Gastrocnemius medialis (tissue), 4 donors: ENCODE data around the gene KRT36. TPM values are rescaled to one million over a fixed set of nuclear protein-coding genes. Genes with fewer than 3 reads are reported as not detected.

Experiments used
- ATAC-seq, 2 donors: fragments of 150-250 bp; one replicate each; pipeline ENCODE4 v1.9.1; 2016
- DNase-seq, 2 donors: peaks; one replicate each; pipeline ENCODE4 v3.0.0-alpha.2; 2019
- H3K27ac ChIP-seq, 4 donors: fragments of 200-600 bp; sonication (generic); 1 replicate in 1 of 4; 2 replicates in 3 of 4; pipeline ENCODE4 v1.5.1; 2016 to 2018; ENCODE audit warnings: mild to moderate bottlenecking in 2 of 4, moderate library complexity in 1 of 4
- H3K27me3 ChIP-seq, 3 donors: fragments of 200-600 bp; sonication (generic) in 2 of 3; 1 replicate in 1 of 3; 2 replicates in 2 of 3; pipeline versions ENCODE4 v1.5.1 to v1.6.0; 2016 to 2019; ENCODE audit warnings: mild to moderate bottlenecking in 1 of 3, moderate library complexity in 1 of 3
- H3K36me3 ChIP-seq, 2 donors: fragments of 200-600 bp; sonication (generic) in 1 of 2; one replicate each; pipeline ENCODE4 v1.5.1; 2017 to 2018
- H3K4me1 ChIP-seq, 2 donors: fragments of 200-600 bp; sonication (generic) in 1 of 2; one replicate each; pipeline ENCODE4 v1.5.1; 2016 to 2017; ENCODE audit warnings: mild to moderate bottlenecking in 2 of 2
- H3K4me3 ChIP-seq, 4 donors: fragments of 200-600 bp; sonication (generic) in 3 of 4; 1 replicate in 1 of 4; 2 replicates in 3 of 4; pipeline ENCODE4 v1.5.1; 2016 to 2019; ENCODE audit warnings: mild to moderate bottlenecking in 2 of 4
- H3K9me3 ChIP-seq, 3 donors: fragments of 200-600 bp; sonication (generic) in 2 of 3; 1 replicate in 1 of 3; 2 replicates in 2 of 3; pipeline ENCODE4 v1.5.1; 2016 to 2019
- CTCF ChIP-seq, 5 experiments: fragments of 450-650 bp in 3 of 5; fragments of 200-600 bp in 2 of 5; sonication (generic) in 2 of 5; IDR thresholded peaks in 4 of 5; conservative IDR thresholded peaks in 1 of 5; 1 replicate in 4 of 5; 2 replicates in 1 of 5; pipeline ENCODE4 v1.5.1; 2016 to 2019; ENCODE audit warnings: antibody characterized with exemption in 5 of 5, mild to moderate bottlenecking in 3 of 5, moderate library complexity in 3 of 5
- POLR2A ChIP-seq, 2 donors: fragments of 450-650 bp; IDR thresholded peaks; one replicate each; pipeline ENCODE4 v1.6.1; 2017; ENCODE audit warnings: antibody characterized with exemption in 2 of 2, mild to moderate bottlenecking in 2 of 2, moderate library complexity in 2 of 2
- in situ Hi-C, 4 donors: fragments of 200-750 bp; cut with MboI; loops; one replicate each; pipeline versions ENCODE4 v1.15.0 to v1.8.0; 2017; ENCODE audit warnings: low sequenced_read_pairs in 4 of 4
- intact Hi-C: fragments of 100-400 bp; cut with DNase I; formaldehyde crosslinking; loops from one replicate; pipeline ENCODE4 v1.15.1; 2023; ENCODE audit warnings: low total_unique reads
- total RNA-seq, 4 donors: library from RNA; depleted of rRNA; stranded (reverse); fragments of >200 nt; gene quantifications; one replicate each; pipeline versions ENCODE4 v1.1.0 to v1.2.3, GENCODE V29; 2016

The KRT36 gene
- total RNA-seq, 4 donors from 2014 or later = not detected

- no peaks in the 10 kb centered on the region for H3K9me3 ChIP-seq
- no peak overlapping the region for H3K4me3 ChIP-seq
- ATAC-seq (no peak), DNase-seq (no peak)
- no peaks in the 10 kb centered on the region for H3K27me3 ChIP-seq
- no peaks in the 10 kb centered on the region for H3K36me3 ChIP-seq
- no peak overlapping the region for H3K27ac ChIP-seq
- TF ChIP-seq CTCF (IDR thresholded peaks at IDR 0.05 in 4 of 5, conservative IDR thresholded peaks at IDR 0.05 in 1 of 5) (no peak), POLR2A (IDR thresholded peaks at IDR 0.05) (no peak)
- in situ Hi-C loops (no loop called here), intact Hi-C loops (no loop called here)
- no peaks in the 10 kb centered on the region for H3K4me1 ChIP-seq
Observed at GRCh38 chr17:41462705-41463104, 27.0 kb downstream of the KRT36 start.

DNA sequence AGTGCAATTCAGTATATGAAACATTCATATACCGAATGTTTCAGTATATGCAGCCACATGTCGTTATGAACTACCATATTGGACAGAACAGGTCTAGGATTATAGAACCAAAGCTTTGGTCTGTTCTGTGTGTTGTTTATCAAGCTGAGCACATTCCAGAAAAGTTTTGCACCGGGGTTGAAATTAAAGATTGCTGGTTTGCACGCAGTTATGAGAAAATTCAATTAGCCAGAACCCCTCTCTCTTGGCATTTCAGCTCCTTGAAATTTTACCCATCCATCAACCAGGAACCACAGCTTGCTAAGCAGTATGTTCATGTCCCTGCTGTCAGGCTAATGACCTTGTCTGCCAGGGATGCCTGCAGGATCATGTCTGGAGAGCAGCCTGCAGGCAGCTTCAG, 32.0 kb downstream of the KRT36 start:
- intact Hi-C loops (no loop called here), in situ Hi-C loops (no loop called here)
- no peaks in the 10 kb centered on the region for H3K4me1 ChIP-seq
- H3K36me3 ChIP-seq = no peaks in the 10 kb centered on the region
- ATAC-seq (no peak), DNase-seq (no peak)
- TF ChIP-seq POLR2A (IDR thresholded peaks at IDR 0.05) = no peak
- TF ChIP-seq CTCF (IDR thresholded peaks at IDR 0.05 in 4 of 5, conservative IDR thresholded peaks at IDR 0.05 in 1 of 5) = no peak
- no peaks in the 10 kb centered on the region for H3K27me3 ChIP-seq
- H3K9me3 ChIP-seq = no peaks in the 10 kb centered on the region
- no peak overlapping the region for H3K27ac ChIP-seq
- no peak overlapping the region for H3K4me3 ChIP-seq

- TF ChIP-seq POLR2A (IDR thresholded peaks at IDR 0.05) = no peak
- no peak for TF ChIP-seq CTCF (IDR thresholded peaks at IDR 0.05 in 4 of 5, conservative IDR thresholded peaks at IDR 0.05 in 1 of 5)
- intact Hi-C loops (no loop called here), in situ Hi-C loops (no loop called here)
- Histone ChIP-seq H3K4me1 (no peaks in the 10 kb centered on the region), H3K9me3 (no peaks in the 10 kb centered on the region), H3K27ac (no peak overlapping the region), H3K4me3 (no peak overlapping the region), H3K36me3 (no peaks in the 10 kb centered on the region), H3K27me3 (no peaks in the 10 kb centered on the region)
- ATAC-seq (no peak), DNase-seq (no peak)
Observed at GRCh38 chr17:41456204-41456603, 33.5 kb downstream of the KRT36 start.

GRCh38 chr17:41455236-41455635, 34.5 kb downstream of the KRT36 start:
- Histone ChIP-seq H3K4me3 (no peak overlapping the region), H3K27me3 (no peaks in the 10 kb centered on the region), H3K27ac (no peak overlapping the region), H3K4me1 (no peaks in the 10 kb centered on the region), H3K9me3 (no peaks in the 10 kb centered on the region), H3K36me3 (no peaks in the 10 kb centered on the region)
- DNase-seq (no peak), ATAC-seq (no peak)
- TF ChIP-seq CTCF (IDR thresholded peaks at IDR 0.05 in 4 of 5, conservative IDR thresholded peaks at IDR 0.05 in 1 of 5) = no peak
- TF ChIP-seq POLR2A (IDR thresholded peaks at IDR 0.05) = no peak
- intact Hi-C loops (no loop called here), in situ Hi-C loops (no loop called here)

DNA sequence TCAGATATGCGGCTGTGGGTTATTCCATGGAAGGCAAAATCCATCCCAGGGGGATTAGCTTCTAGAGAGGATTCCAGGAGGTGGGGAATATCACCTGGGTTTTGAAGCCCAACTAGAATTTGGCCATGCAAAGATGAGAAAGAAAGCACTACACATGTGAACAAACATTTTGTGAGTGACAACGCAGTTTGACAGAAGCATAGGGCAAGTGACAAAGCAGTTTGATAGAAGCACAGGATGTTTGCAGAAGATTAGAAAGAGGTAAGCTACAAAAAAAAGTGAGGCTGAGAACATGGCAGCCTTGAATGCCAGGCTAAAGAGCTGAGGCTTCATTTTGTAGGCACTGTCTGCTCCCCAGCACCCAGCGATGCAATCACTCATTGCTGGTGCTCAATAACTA, 36.6 kb downstream of the KRT36 start:
- no peaks in the 10 kb centered on the region for H3K27me3 ChIP-seq
- H3K4me3 ChIP-seq = no peak overlapping the region
- TF ChIP-seq POLR2A (IDR thresholded peaks at IDR 0.05) (no peak), CTCF (IDR thresholded peaks at IDR 0.05 in 4 of 5, conservative IDR thresholded peaks at IDR 0.05 in 1 of 5) (no peak)
- no peaks in the 10 kb centered on the region for H3K9me3 ChIP-seq
- ATAC-seq = no peak
- H3K27ac ChIP-seq = no peak overlapping the region
- in situ Hi-C loops (no loop called here), intact Hi-C loops (no loop called here)
- H3K36me3 ChIP-seq = no peaks in the 10 kb centered on the region
- no peaks in the 10 kb centered on the region for H3K4me1 ChIP-seq
- no peak for DNase-seq
